CD4-positive, alpha-beta T cell treated with Interleukin-21 for 1 hour (primary cell): ENCODE data around the gene ERN1.

Experiments used
- DNase-seq: peaks from one replicate; pipeline ENCODE4 v3.0.0-alpha.2; 2020

Gene ERN1

GRCh38 chr17:64107500-64108236 lies 22.3 kb downstream of the ERN1 start:
- no peak for DNase-seq

GRCh38 chr17:64106918-64107317 lies 23.0 kb downstream of the ERN1 start:
- no peak for DNase-seq

GRCh38 chr17:64103391-64104364 lies 26.3 kb downstream of the ERN1 start:
- DNase-seq, result no peak

GRCh38 chr17:64102627-64103390 lies 27.1 kb downstream of the ERN1 start:
- no peak for DNase-seq

GRCh38 chr17:64099543-64099942 lies 30.4 kb downstream of the ERN1 start:
- DNase-seq, result no peak

- no peak for DNase-seq
Measured at GRCh38 chr17:64097196-64097936, 32.6 kb downstream of the ERN1 start.

GRCh38 chr17:64096037-64096436 lies 33.9 kb downstream of the ERN1 start:
- no peak for DNase-seq

GRCh38 chr17:64095144-64095882 lies 34.6 kb downstream of the ERN1 start:
- no peak for DNase-seq

- no peak for DNase-seq
Measured at GRCh38 chr17:64094412-64094811, 35.5 kb downstream of the ERN1 start.

- DNase-seq, result no peak
Measured at GRCh38 chr17:64092952-64093451, 36.9 kb downstream of the ERN1 start.

GRCh38 chr17:64092113-64092512 lies 37.8 kb downstream of the ERN1 start:
- no peak for DNase-seq

- no peak for DNase-seq
Measured at GRCh38 chr17:64091571-64091970, 38.4 kb downstream of the ERN1 start.

GRCh38 chr17:64091116-64091515 lies 38.8 kb downstream of the ERN1 start:
- DNase-seq, result no peak

GRCh38 chr17:64090144-64090543 lies 39.8 kb downstream of the ERN1 start:
- no peak for DNase-seq

- DNase-seq, result no peak
Measured at GRCh38 chr17:64087252-64088005, 42.5 kb downstream of the ERN1 start.

GRCh38 chr17:64085650-64086005 lies 44.3 kb downstream of the ERN1 start:
- DNase-seq, result no peak

- DNase-seq, result no peak
Measured at GRCh38 chr17:64084940-64085649, 44.8 kb downstream of the ERN1 start.

- DNase-seq, result no peak
Measured at GRCh38 chr17:64084086-64084939, 45.6 kb downstream of the ERN1 start.

- DNase-seq, result no peak
Measured at GRCh38 chr17:64083563-64084085, 46.3 kb downstream of the ERN1 start.
